Measurements from ENCODE around the gene GABRD. TPM values are rescaled to one million over a fixed set of nuclear protein-coding genes. Genes with fewer than 3 reads are reported as not detected.

GABRD gene
- total RNA-seq, 1 donor, result not detected

- no peak for TF ChIP-seq CTCF (IDR thresholded peaks at IDR 0.05; ENCODE audit: extremely low read depth, low read depth, low read length)
- no peak overlapping the region for H3K4me3 ChIP-seq (ENCODE audit: insufficient read depth, low read length)
- H3K9me3 ChIP-seq (ENCODE audit: low read depth, low read length), result no peaks in the 10 kb centered on the region
- no peak overlapping the region for H2AFZ ChIP-seq (ENCODE audit: low read length)
- H3K36me3 ChIP-seq (ENCODE audit: insufficient read depth, low read length), result no peaks in the 10 kb centered on the region
- DNase-seq (ENCODE audit: insufficient read length, low spot score, missing footprints), result no peak
- no peak overlapping the region for H3K27ac ChIP-seq (ENCODE audit: low read depth, low read length)
- H3K4me1 ChIP-seq (ENCODE audit: insufficient read depth, low read length), result no peaks in the 10 kb centered on the region
- H3K79me2 ChIP-seq (ENCODE audit: insufficient read depth, low read length), result no peaks in the 10 kb centered on the region
- peaks cover 4% of the 10 kb centered on the region for H3K27me3 ChIP-seq (ENCODE audit: insufficient read depth, low read length)
- H4K20me1 ChIP-seq (ENCODE audit: insufficient read depth, low read length), result no peaks in the 10 kb centered on the region
- H3K4me2 ChIP-seq (ENCODE audit: insufficient read depth, low read length), result no peak overlapping the region
These were observed 18.3 kb downstream of the GABRD start for GRCh38 chr1:2037314-2037979.

- no peak for TF ChIP-seq CTCF (IDR thresholded peaks at IDR 0.05; ENCODE audit: extremely low read depth, low read depth, low read length)
- Histone ChIP-seq H3K4me2 (ENCODE audit: insufficient read depth, low read length) (no peak overlapping the region), H2AFZ (ENCODE audit: low read length) (no peak overlapping the region), H3K79me2 (ENCODE audit: insufficient read depth, low read length) (no peaks in the 10 kb centered on the region), H4K20me1 (ENCODE audit: insufficient read depth, low read length) (no peaks in the 10 kb centered on the region), H3K36me3 (ENCODE audit: insufficient read depth, low read length) (no peaks in the 10 kb centered on the region), H3K27me3 (ENCODE audit: insufficient read depth, low read length) (peaks cover 4% of the 10 kb centered on the region), H3K9me3 (ENCODE audit: low read depth, low read length) (no peaks in the 10 kb centered on the region), H3K4me1 (ENCODE audit: insufficient read depth, low read length) (no peaks in the 10 kb centered on the region), H3K27ac (ENCODE audit: low read depth, low read length) (no peak overlapping the region), H3K4me3 (ENCODE audit: insufficient read depth, low read length) (no peak overlapping the region)
- no peak for DNase-seq (ENCODE audit: insufficient read length, low spot score, missing footprints)
These were observed 19.1 kb downstream of the GABRD start for GRCh38 chr1:2038229-2038628.

- H4K20me1 ChIP-seq (ENCODE audit: insufficient read depth, low read length), result no peaks in the 10 kb centered on the region
- peaks cover 4% of the 10 kb centered on the region for H3K27me3 ChIP-seq (ENCODE audit: insufficient read depth, low read length)
- TF ChIP-seq CTCF (IDR thresholded peaks at IDR 0.05; ENCODE audit: extremely low read depth, low read depth, low read length), result no peak
- no peaks in the 10 kb centered on the region for H3K79me2 ChIP-seq (ENCODE audit: insufficient read depth, low read length)
- no peaks in the 10 kb centered on the region for H3K36me3 ChIP-seq (ENCODE audit: insufficient read depth, low read length)
- no peak overlapping the region for H3K4me2 ChIP-seq (ENCODE audit: insufficient read depth, low read length)
- H3K27ac ChIP-seq (ENCODE audit: low read depth, low read length), result no peak overlapping the region
- no peak overlapping the region for H3K4me3 ChIP-seq (ENCODE audit: insufficient read depth, low read length)
- no peak for DNase-seq (ENCODE audit: insufficient read length, low spot score, missing footprints)
- H2AFZ ChIP-seq (ENCODE audit: low read length), result no peak overlapping the region
- H3K4me1 ChIP-seq (ENCODE audit: insufficient read depth, low read length), result no peaks in the 10 kb centered on the region
- no peaks in the 10 kb centered on the region for H3K9me3 ChIP-seq (ENCODE audit: low read depth, low read length)
These were observed 20.1 kb downstream of the GABRD start for GRCh38 chr1:2039251-2039650.

- TF ChIP-seq CTCF (IDR thresholded peaks at IDR 0.05; ENCODE audit: extremely low read depth, low read depth, low read length), result no peak
- Histone ChIP-seq H3K4me1 (ENCODE audit: insufficient read depth, low read length) (no peaks in the 10 kb centered on the region), H3K27ac (ENCODE audit: low read depth, low read length) (no peak overlapping the region)
These were observed 22.2 kb downstream of the GABRD start for GRCh38 chr1:2041305-2041704.

More at GRCh38 chr1:2041305-2041704, 22.2 kb downstream of the GABRD start:
- Histone ChIP-seq H3K4me2 (ENCODE audit: insufficient read depth, low read length) (no peak overlapping the region), H3K79me2 (ENCODE audit: insufficient read depth, low read length) (no peaks in the 10 kb centered on the region), H3K27me3 (ENCODE audit: insufficient read depth, low read length) (peaks cover 7% of the 10 kb centered on the region), H4K20me1 (ENCODE audit: insufficient read depth, low read length) (no peaks in the 10 kb centered on the region), H2AFZ (ENCODE audit: low read length) (no peak overlapping the region), H3K4me3 (ENCODE audit: insufficient read depth, low read length) (no peak overlapping the region), H3K36me3 (ENCODE audit: insufficient read depth, low read length) (no peaks in the 10 kb centered on the region), H3K9me3 (ENCODE audit: low read depth, low read length) (no peaks in the 10 kb centered on the region)
- DNase-seq (ENCODE audit: insufficient read length, low spot score, missing footprints), result no peak

Measured in osteoblast (primary cell).